Measurements from ENCODE around the gene CCER1. TPM values are rescaled to one million over a fixed set of nuclear protein-coding genes. Genes with fewer than 3 reads are reported as not detected.

Gene CCER1
- total and polyA plus RNA-seq, 3 experiments from 2014 or later, result not detected

DNA sequence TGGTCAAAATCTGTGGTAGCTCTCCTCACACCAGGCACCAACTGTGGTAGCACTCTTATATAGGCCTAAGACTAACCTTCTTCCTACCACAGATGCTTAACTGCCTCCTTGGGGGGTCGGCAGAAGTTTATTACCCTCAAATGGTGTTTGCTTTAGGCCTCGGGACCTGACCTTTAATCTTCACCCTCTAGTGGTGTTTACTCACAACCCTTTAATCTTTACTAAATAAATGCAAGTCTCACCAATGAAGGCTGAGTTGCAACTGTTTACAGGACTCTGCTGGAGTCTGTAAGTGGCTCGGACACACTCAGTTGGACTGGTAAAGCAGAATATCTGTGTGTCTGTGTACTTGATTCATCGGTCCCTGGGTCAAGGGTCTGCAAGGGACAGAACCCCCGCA, 29.4 kb downstream of the CCER1 start:
- Histone ChIP-seq H3K27me3 (ENCODE audit: insufficient read depth, low read length, poor library complexity, severe bottlenecking) (no peaks in the 10 kb centered on the region), H3K36me3 (ENCODE audit: insufficient read depth, low read length) (no peaks in the 10 kb centered on the region), H3K27ac (ENCODE audit: low read depth, low read length) (no peak overlapping the region), H3K9me3 (ENCODE audit: low read length) (no peaks in the 10 kb centered on the region), H3K4me1 (ENCODE audit: insufficient read depth, low read length) (no peaks in the 10 kb centered on the region), H3K4me3 (ENCODE audit: low read length) (no peak overlapping the region)
- peaks cover 5 to 16% (median 9%) of the 10 kb centered on the region in 5 donors for H3K9me3 Mint-ChIP-seq
- ChIA-PET CTCF (no interaction called here), POLR2A (no interaction called here)
- peaks cover 3 to 11% of the 10 kb centered on the region in 2 donors for H3K27me3 Mint-ChIP-seq
- H3K27ac Mint-ChIP-seq, result no peak overlapping the region
- H3K4me1 Mint-ChIP-seq, result no peaks in the 10 kb centered on the region
- H3K36me3 Mint-ChIP-seq, result no peaks in the 10 kb centered on the region
- H3K4me3 Mint-ChIP-seq, result no peak overlapping the region
- DNase-seq, result no peak

DNA sequence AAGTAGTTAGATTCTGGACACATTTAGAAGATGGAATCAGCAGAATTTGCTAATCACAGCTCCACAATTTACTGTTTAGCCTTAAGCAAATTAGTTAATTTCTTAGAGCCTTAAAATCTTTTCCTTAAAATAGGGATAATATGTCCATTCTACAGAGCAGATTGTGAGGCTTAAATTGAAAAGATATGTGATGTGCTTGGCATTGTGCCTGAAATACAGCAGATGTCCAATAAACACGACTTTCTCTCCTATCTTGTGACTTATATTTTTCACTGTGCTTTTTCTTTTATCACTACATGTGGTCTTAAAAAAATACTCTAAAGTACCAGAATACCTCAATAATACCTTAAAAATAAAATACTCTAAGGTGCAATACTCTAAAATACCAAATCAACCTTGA, 30.6 kb downstream of the CCER1 start:
- ChIA-PET CTCF (no interaction called here), POLR2A (no interaction called here)
- Histone ChIP-seq H3K27me3 (ENCODE audit: insufficient read depth, low read length, poor library complexity, severe bottlenecking) (no peaks in the 10 kb centered on the region), H3K4me3 (ENCODE audit: low read length) (no peak overlapping the region), H3K4me1 (ENCODE audit: insufficient read depth, low read length) (no peaks in the 10 kb centered on the region), H3K27ac (ENCODE audit: low read depth, low read length) (no peak overlapping the region), H3K9me3 (ENCODE audit: low read length) (no peaks in the 10 kb centered on the region), H3K36me3 (ENCODE audit: insufficient read depth, low read length) (no peaks in the 10 kb centered on the region)
- Mint-ChIP-seq H3K9me3 (peaks cover 4 to 11% (median 8%) of the 10 kb centered on the region in 5 donors), H3K27me3 (peaks cover 3 to 11% of the 10 kb centered on the region in 2 donors), H3K27ac (no peak overlapping the region), H3K4me1 (no peaks in the 10 kb centered on the region), H3K4me3 (no peak overlapping the region), H3K36me3 (no peaks in the 10 kb centered on the region)
- no peak for DNase-seq

DNA sequence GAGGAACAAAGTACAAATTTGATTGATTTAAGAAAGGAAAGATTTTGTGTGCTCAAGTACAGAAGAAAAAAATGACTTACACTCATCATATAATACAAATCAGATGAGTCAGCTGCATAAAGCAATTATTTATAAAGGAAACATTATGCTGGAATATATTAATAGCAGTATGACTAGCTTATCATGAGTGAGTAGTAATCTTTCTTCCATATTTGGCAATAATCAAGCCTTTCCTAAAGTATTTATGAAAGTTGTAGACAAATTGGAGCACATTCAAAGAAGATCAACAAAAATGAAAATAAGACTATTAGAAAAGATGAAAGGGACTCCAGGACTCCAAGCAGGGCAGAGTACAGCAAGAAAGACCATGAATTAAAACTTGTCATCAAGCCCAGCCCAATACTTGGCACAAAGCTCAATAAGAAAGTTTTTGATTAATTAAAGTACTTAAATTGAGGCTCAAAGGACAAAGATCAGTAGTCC, 32.8 kb downstream of the CCER1 start:
- Histone ChIP-seq H3K9me3 (ENCODE audit: low read length) (no peaks in the 10 kb centered on the region), H3K4me1 (ENCODE audit: insufficient read depth, low read length) (no peaks in the 10 kb centered on the region), H3K27ac (ENCODE audit: low read depth, low read length) (no peak overlapping the region), H3K27me3 (ENCODE audit: insufficient read depth, low read length, poor library complexity, severe bottlenecking) (no peaks in the 10 kb centered on the region), H3K4me3 (ENCODE audit: low read length) (no peak overlapping the region), H3K36me3 (ENCODE audit: insufficient read depth, low read length) (no peaks in the 10 kb centered on the region)
- POLR2A ChIA-PET, result no interaction called here
- DNase-seq, result no peak
- Mint-ChIP-seq H3K4me1 (no peaks in the 10 kb centered on the region), H3K27ac (no peak overlapping the region), H3K4me3 (no peak overlapping the region), H3K9me3 (no peaks in the 10 kb centered on the region), H3K36me3 (no peaks in the 10 kb centered on the region), H3K27me3 (peaks cover 3 to 15% of the 10 kb centered on the region in 2 donors)
- CTCF ChIA-PET, result no interaction called here

DNA sequence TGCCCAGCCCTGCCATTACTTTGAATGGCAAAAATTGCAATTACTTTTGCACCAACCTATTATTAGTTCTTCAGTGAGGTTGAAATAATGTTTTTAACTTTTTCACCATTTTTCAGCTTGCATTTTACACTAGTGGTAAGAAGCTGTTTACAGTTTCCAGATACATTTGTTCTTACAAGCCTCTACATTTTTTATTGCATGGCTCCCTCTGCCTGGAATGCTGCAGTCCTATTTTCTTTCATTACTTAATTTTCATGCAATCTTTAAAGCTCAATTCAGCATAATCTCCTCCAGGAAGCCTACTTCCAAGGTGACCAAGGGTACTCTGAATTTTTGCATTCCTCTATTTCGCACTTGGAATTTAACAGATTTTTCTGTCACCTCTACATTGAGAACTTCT, 33.4 kb downstream of the CCER1 start:
- H3K4me3 ChIP-seq (ENCODE audit: low read length), result no peak overlapping the region
- H3K4me1 ChIP-seq (ENCODE audit: insufficient read depth, low read length), result no peaks in the 10 kb centered on the region
- no peak overlapping the region for H3K27ac ChIP-seq (ENCODE audit: low read depth, low read length)
- POLR2A ChIA-PET, result no interaction called here
- no peaks in the 10 kb centered on the region for H3K36me3 ChIP-seq (ENCODE audit: insufficient read depth, low read length)
- H3K27me3 Mint-ChIP-seq, result peaks cover 3 to 15% of the 10 kb centered on the region in 2 donors
- no peaks in the 10 kb centered on the region for H3K9me3 Mint-ChIP-seq
- no peaks in the 10 kb centered on the region for H3K4me1 Mint-ChIP-seq
- no peak overlapping the region for H3K27ac Mint-ChIP-seq
- CTCF ChIA-PET, result no interaction called here
- no peak overlapping the region for H3K4me3 Mint-ChIP-seq
- H3K27me3 ChIP-seq (ENCODE audit: insufficient read depth, low read length, poor library complexity, severe bottlenecking), result no peaks in the 10 kb centered on the region
- no peaks in the 10 kb centered on the region for H3K36me3 Mint-ChIP-seq
- DNase-seq, result no peak
- no peaks in the 10 kb centered on the region for H3K9me3 ChIP-seq (ENCODE audit: low read length)

DNA sequence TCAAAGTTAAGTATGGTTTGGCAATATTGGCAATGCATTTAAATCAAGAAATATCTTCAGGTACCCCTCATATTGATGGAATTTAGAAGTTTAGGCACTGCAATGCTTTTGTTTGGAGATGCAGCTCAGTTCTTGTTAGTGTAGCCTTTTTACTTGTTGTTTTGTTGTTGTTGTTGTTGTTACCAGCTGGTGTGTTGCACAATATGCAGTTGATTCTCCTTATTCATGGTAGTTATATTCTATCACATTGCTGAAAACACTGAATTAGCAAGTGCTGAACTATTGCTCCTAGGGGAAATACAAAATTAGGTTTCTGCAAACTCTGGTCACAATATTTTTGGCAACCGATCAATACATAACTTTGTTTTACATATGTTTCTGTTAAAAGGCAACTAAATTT, 34.8 kb downstream of the CCER1 start:
- POLR2A ChIA-PET, result no interaction called here
- no peaks in the 10 kb centered on the region for H3K27me3 ChIP-seq (ENCODE audit: insufficient read depth, low read length, poor library complexity, severe bottlenecking)
- H3K36me3 Mint-ChIP-seq, result no peaks in the 10 kb centered on the region
- no peaks in the 10 kb centered on the region for H3K9me3 ChIP-seq (ENCODE audit: low read length)
- H3K4me3 Mint-ChIP-seq, result no peak overlapping the region
- CTCF ChIA-PET, result no interaction called here
- H3K27ac ChIP-seq (ENCODE audit: low read depth, low read length), result no peak overlapping the region
- no peak overlapping the region for H3K4me3 ChIP-seq (ENCODE audit: low read length)
- DNase-seq, result no peak
- H3K4me1 ChIP-seq (ENCODE audit: insufficient read depth, low read length), result no peaks in the 10 kb centered on the region
- no peaks in the 10 kb centered on the region for H3K36me3 ChIP-seq (ENCODE audit: insufficient read depth, low read length)
- H3K4me1 Mint-ChIP-seq, result no peaks in the 10 kb centered on the region
- no peak overlapping the region for H3K27ac Mint-ChIP-seq
- H3K9me3 Mint-ChIP-seq, result no peaks in the 10 kb centered on the region
- peaks cover 3 to 15% of the 10 kb centered on the region in 2 donors for H3K27me3 Mint-ChIP-seq

DNA sequence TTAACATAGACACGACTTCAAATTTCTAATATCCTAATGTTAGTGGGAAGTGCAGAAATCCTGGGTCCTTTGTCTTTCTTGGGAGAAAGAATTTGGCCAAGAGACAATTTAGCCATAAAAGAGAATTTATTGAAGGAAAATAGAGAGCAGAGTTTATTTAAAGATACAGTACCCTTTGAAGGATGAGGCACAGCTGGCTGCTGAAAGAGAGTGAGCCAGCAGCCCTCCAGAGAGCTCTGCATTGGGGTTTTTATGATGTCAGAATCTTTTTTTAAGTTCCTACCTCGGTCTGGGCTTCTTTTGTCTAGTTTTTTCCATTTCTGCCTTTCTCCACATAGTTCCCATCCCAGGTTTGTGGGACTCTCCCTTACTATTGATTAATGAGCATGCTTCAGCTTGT, 37.5 kb downstream of the CCER1 start:
- CTCF ChIA-PET, result no interaction called here
- Mint-ChIP-seq H3K36me3 (no peaks in the 10 kb centered on the region), H3K4me3 (no peak overlapping the region), H3K27ac (no peak overlapping the region), H3K9me3 (peaks cover 0 to 3% (median 0%) of the 10 kb centered on the region in 5 donors), H3K4me1 (no peaks in the 10 kb centered on the region), H3K27me3 (peaks cover 0 to 8% of the 10 kb centered on the region in 2 donors)
- Histone ChIP-seq H3K27me3 (ENCODE audit: insufficient read depth, low read length, poor library complexity, severe bottlenecking) (no peaks in the 10 kb centered on the region), H3K4me1 (ENCODE audit: insufficient read depth, low read length) (no peaks in the 10 kb centered on the region), H3K4me3 (ENCODE audit: low read length) (no peak overlapping the region), H3K36me3 (ENCODE audit: insufficient read depth, low read length) (no peaks in the 10 kb centered on the region), H3K9me3 (ENCODE audit: low read length) (no peaks in the 10 kb centered on the region), H3K27ac (ENCODE audit: low read depth, low read length) (no peak overlapping the region)
- DNase-seq, result no peak
- POLR2A ChIA-PET, result no interaction called here

DNA sequence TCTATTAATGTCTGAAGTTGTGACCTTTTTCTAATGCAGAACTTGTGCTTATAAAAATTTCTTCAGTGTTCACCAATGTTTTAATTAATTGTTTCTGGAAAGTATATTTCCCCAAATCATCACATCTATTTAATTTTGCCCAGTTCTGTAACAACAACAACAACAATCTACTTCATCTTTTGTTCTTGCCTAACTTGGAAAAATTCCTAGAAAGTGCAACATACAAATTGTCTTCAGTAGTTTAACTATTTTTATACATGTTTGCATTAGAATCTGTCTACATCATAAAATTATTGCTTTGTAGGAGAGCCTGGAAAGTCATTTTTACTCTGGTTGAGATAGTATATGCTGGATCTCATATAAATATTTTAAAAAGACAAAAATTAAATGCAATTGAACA, 38.5 kb downstream of the CCER1 start:
- H3K36me3 ChIP-seq (ENCODE audit: insufficient read depth, low read length), result no peaks in the 10 kb centered on the region
- H3K27me3 ChIP-seq (ENCODE audit: insufficient read depth, low read length, poor library complexity, severe bottlenecking), result no peaks in the 10 kb centered on the region
- no peak overlapping the region for H3K27ac ChIP-seq (ENCODE audit: low read depth, low read length)
- POLR2A ChIA-PET, result no interaction called here
- no peak overlapping the region for H3K4me3 Mint-ChIP-seq
- no peak for DNase-seq
- no peak overlapping the region for H3K27ac Mint-ChIP-seq
- no peaks in the 10 kb centered on the region for H3K36me3 Mint-ChIP-seq
- H3K9me3 Mint-ChIP-seq, result peaks cover 0 to 3% (median 0%) of the 10 kb centered on the region in 5 donors
- CTCF ChIA-PET, result no interaction called here
- H3K4me1 Mint-ChIP-seq, result no peaks in the 10 kb centered on the region
- H3K27me3 Mint-ChIP-seq, result peaks cover 0 to 4% of the 10 kb centered on the region in 2 donors
- no peaks in the 10 kb centered on the region for H3K9me3 ChIP-seq (ENCODE audit: low read length)
- H3K4me1 ChIP-seq (ENCODE audit: insufficient read depth, low read length), result no peaks in the 10 kb centered on the region
- H3K4me3 ChIP-seq (ENCODE audit: low read length), result no peak overlapping the region

DNA sequence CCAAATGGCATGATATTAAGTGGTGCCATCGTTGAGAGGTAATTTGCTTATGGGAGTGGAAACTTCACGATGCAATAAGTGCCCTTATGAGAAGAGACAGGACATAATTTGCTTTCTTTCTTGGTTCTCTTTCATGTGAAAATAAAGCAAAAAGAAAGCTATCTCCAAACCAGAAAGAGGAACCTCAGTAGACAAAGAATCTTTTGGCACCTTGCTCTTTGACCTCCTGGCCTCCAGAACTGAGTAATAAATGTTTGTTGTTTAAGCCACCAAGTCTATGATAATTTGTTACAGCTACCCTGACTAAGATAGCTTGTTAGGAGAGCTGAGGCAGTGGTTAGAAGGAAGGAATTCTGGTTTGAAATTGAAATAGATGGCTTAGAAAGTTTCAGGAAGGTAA, 39.6 kb downstream of the CCER1 start:
- H3K36me3 Mint-ChIP-seq, result no peaks in the 10 kb centered on the region
- Histone ChIP-seq H3K27me3 (ENCODE audit: insufficient read depth, low read length, poor library complexity, severe bottlenecking) (no peaks in the 10 kb centered on the region), H3K9me3 (ENCODE audit: low read length) (no peaks in the 10 kb centered on the region), H3K27ac (ENCODE audit: low read depth, low read length) (no peak overlapping the region), H3K4me1 (ENCODE audit: insufficient read depth, low read length) (no peaks in the 10 kb centered on the region), H3K4me3 (ENCODE audit: low read length) (no peak overlapping the region), H3K36me3 (ENCODE audit: insufficient read depth, low read length) (no peaks in the 10 kb centered on the region)
- H3K4me3 Mint-ChIP-seq, result no peak overlapping the region
- H3K27me3 Mint-ChIP-seq, result peaks cover 0 to 4% of the 10 kb centered on the region in 2 donors
- H3K27ac Mint-ChIP-seq, result no peak overlapping the region
- no peak for DNase-seq
- ChIA-PET POLR2A (no interaction called here), CTCF (no interaction called here)
- H3K4me1 Mint-ChIP-seq, result no peaks in the 10 kb centered on the region
- H3K9me3 Mint-ChIP-seq, result peaks cover 0 to 3% (median 0%) of the 10 kb centered on the region in 5 donors

DNA sequence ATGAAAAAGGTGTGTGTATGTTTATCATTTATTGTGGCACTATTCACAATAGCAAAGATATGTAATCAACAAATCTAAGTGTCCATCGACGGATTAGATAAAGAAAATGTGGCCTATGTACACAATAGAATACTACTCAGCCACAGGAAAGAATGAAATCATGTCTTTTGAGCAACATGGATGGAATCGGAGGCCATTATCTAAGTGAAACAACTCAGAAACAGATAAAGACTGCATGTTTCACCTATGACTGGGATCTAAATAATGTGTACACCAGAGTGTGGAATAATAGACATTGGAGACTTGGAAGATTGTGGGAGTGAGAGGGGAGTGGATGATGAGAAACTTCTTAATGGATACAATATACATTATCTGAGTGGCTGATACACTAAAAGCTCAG, 44.0 kb downstream of the CCER1 start:
- Histone ChIP-seq H3K27me3 (ENCODE audit: insufficient read depth, low read length, poor library complexity, severe bottlenecking) (no peaks in the 10 kb centered on the region), H3K4me1 (ENCODE audit: insufficient read depth, low read length) (no peaks in the 10 kb centered on the region), H3K36me3 (ENCODE audit: insufficient read depth, low read length) (no peaks in the 10 kb centered on the region), H3K4me3 (ENCODE audit: low read length) (no peak overlapping the region), H3K27ac (ENCODE audit: low read depth, low read length) (no peak overlapping the region), H3K9me3 (ENCODE audit: low read length) (no peaks in the 10 kb centered on the region)
- H3K4me1 Mint-ChIP-seq, result no peaks in the 10 kb centered on the region
- H3K9me3 Mint-ChIP-seq, result peaks cover 0 to 3% (median 0%) of the 10 kb centered on the region in 5 donors
- POLR2A ChIA-PET, result no interaction called here
- CTCF ChIA-PET, result no interaction called here
- no peaks in the 10 kb centered on the region for H3K36me3 Mint-ChIP-seq
- H3K27ac Mint-ChIP-seq, result no peak overlapping the region
- no peak overlapping the region for H3K4me3 Mint-ChIP-seq
- peaks cover 0 to 5% of the 10 kb centered on the region in 2 donors for H3K27me3 Mint-ChIP-seq
- DNase-seq, result no peak

Measured in CD8-positive, alpha-beta memory T cell (primary cell).